GM23248 (cell line): ENCODE data around the gene NYAP2. TPM values are rescaled to one million over a fixed set of nuclear protein-coding genes. Genes with fewer than 3 reads are reported as not detected.

Source experiments
- DNase-seq: peaks from one replicate; pipeline ENCODE4 v3.0.0-alpha.2; 2015
- H2AFZ ChIP-seq: fragments of 200-600 bp; sonication (generic); 2 replicates; pipeline ENCODE4 v1.6.1; 2016; ENCODE audit warnings: antibody characterized with exemption
- H3F3A ChIP-seq: fragments of 200-600 bp; sonication (generic); 2 replicates; pipeline ENCODE4 v1.6.1; 2016; ENCODE audit warnings: mild to moderate bottlenecking, antibody characterized with exemption, mixed run types; ENCODE audit not compliant: insufficient read depth
- H3K27ac ChIP-seq: fragments of 200-600 bp; sonication (generic); 2 replicates; pipeline ENCODE4 v1.5.1; 2016; ENCODE audit warnings: mild to moderate bottlenecking
- H3K27me3 ChIP-seq: fragments of 200-600 bp; sonication (generic); replicated peaks from 2 replicates; pipeline ENCODE4 v1.6.1; 2016; ENCODE audit warnings: mild to moderate bottlenecking; ENCODE audit not compliant: insufficient read depth
- H3K36me3 ChIP-seq: fragments of 200-600 bp; sonication (generic); 2 replicates; pipeline ENCODE4 v1.6.1; 2016; ENCODE audit warnings: low read depth, mild to moderate bottlenecking
- H3K4me1 ChIP-seq: fragments of 200-600 bp; sonication (generic); 2 replicates; pipeline ENCODE4 v1.6.1; 2016; ENCODE audit warnings: mild to moderate bottlenecking; ENCODE audit not compliant: insufficient read depth
- H3K4me2 ChIP-seq: fragments of 200-600 bp; sonication (generic); one replicate; pipeline ENCODE4 v1.6.1; 2016; ENCODE audit warnings: mild to moderate bottlenecking; ENCODE audit not compliant: unreplicated experiment
- H3K4me3 ChIP-seq: fragments of 200-600 bp; sonication (generic); 2 replicates; pipeline ENCODE4 v1.5.1; 2016; ENCODE audit warnings: mild to moderate bottlenecking
- H3K79me2 ChIP-seq: fragments of 200-600 bp; sonication (generic); 2 replicates; pipeline ENCODE4 v1.6.1; 2016; ENCODE audit warnings: mild to moderate bottlenecking; ENCODE audit not compliant: insufficient read depth
- H3K9ac ChIP-seq: fragments of 200-600 bp; sonication (generic); 2 replicates; pipeline ENCODE4 v1.6.1; 2016; ENCODE audit warnings: mild to moderate bottlenecking
- H3K9me2 ChIP-seq: fragments of 200-600 bp; sonication (generic); 2 replicates; pipeline ENCODE4 v1.6.1; 2016; ENCODE audit warnings: mixed run types, mild to moderate bottlenecking, moderate library complexity; ENCODE audit not compliant: insufficient read depth
- H3K9me3 ChIP-seq: fragments of 200-600 bp; sonication (generic); one replicate; pipeline ENCODE4 v1.6.1; 2017; ENCODE audit warnings: low read depth
- H4K20me1 ChIP-seq: fragments of 200-600 bp; sonication (generic); 2 replicates; pipeline ENCODE4 v1.6.0; 2016; ENCODE audit not compliant: insufficient read depth
- EZH2 ChIP-seq: fragments of 200-600 bp; sonication (generic); IDR thresholded peaks from 2 replicates; pipeline ENCODE4 v1.6.1; 2018; ENCODE audit warnings: antibody characterized with exemption, mild to moderate bottlenecking; ENCODE audit not compliant: insufficient read depth, poor library complexity, severe bottlenecking
- EZH2phosphoT487 ChIP-seq: fragments of 200-600 bp; sonication (generic); IDR thresholded peaks from 2 replicates; pipeline ENCODE4 v1.6.1; 2018; ENCODE audit warnings: antibody characterized with exemption, moderate library complexity, mild to moderate bottlenecking, low read depth; ENCODE audit not compliant: insufficient read depth
- WGBS, 2 experiments: methylation state at CpG; one replicate each; pipeline ENCODE4 v1.1.6; 2015 to 2017; ENCODE audit warnings: low lambda C conversion rate in 2 of 2, low coverage in 1 of 2; ENCODE audit errors: missing lambda C conversion rate in 2 of 2; 5-methylcytosine and 5-hydroxymethylcytosine counted together
- in situ Hi-C: fragments of 300-500 bp; cut with MboI; formaldehyde crosslinking; loops from 2 replicates; pipeline ENCODE4 v1.15.0; 2020
- polyA plus RNA-seq: library from polyadenylated mRNA; unstranded; fragments of >200 nt; fragmentation: Nextera tagmentation; extraction: Ambion mirVana; gene quantifications from 2 replicates; pipeline ENCODE4 v1.2.1, GENCODE V29; 2016
- total RNA-seq: library from RNA; depleted of rRNA; stranded (reverse); fragments of >200 nt; shearing (Covaris generic); gene quantifications from 2 replicates; pipeline ENCODE4 v1.2.3, GENCODE V29; 2014

Gene NYAP2
- total and polyA plus RNA-seq, 2 experiments from 2014 or later: not detected

DNA sequence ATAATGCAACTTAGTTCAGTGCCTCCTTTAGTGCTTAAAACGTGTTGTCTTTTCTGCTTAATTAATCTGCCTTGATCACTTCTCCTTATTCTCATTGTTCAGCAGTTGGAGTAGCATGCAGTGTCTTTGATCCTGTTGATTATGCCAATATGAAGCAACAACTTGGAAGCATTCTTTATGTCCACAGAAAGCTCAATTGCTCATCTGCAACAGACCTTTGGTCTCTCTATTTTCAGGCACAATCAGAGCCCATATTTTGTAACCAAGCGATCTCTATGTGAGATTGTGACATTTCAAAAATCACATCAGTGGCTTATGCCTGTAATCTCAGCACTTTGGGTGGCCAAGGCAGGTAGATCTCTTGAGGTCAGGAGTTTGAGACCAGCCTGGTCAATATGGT lies 217.3 kb downstream of the NYAP2 start:
- Histone ChIP-seq H3K9ac (no peak overlapping the region), H3K36me3 (no peaks in the 10 kb centered on the region), H3K79me2 (no peaks in the 10 kb centered on the region), H4K20me1 (no peaks in the 10 kb centered on the region), H3K9me2 (no peaks in the 10 kb centered on the region), H3F3A (no peaks in the 10 kb centered on the region), H3K4me1 (no peaks in the 10 kb centered on the region), H2AFZ (no peak overlapping the region), H3K4me2 (no peak overlapping the region), H3K27ac (no peak overlapping the region), H3K27me3 (peaks cover 6% of the 10 kb centered on the region; the same call in 1 of the 2 replicates), H3K9me3 (no peaks in the 10 kb centered on the region), H3K4me3 (no peak overlapping the region)
- WGBS, 2 experiments: 17 to 20% methylated on average over 2 of the region's 2 CpGs
- TF ChIP-seq EZH2: no peak
- TF ChIP-seq EZH2phosphoT487: no peak
- in situ Hi-C loops: no loop called here
- DNase-seq: no peak

DNA sequence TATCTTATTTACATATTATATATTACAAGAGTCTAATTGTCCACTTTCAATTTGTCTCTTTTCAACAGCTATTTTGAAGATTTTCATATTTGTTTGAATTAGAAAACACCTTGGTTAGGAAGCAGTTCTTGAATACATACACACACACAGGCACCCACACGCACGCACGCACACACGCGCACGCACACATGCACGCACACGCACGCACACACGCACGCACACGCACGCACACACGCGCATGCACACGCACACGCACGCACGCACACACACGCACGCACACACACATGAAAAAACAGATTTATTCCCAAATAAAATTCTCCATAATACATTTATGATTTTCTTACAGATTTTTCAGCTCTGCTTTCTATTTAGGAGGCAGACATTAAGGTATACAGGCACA lies 220.7 kb downstream of the NYAP2 start:
- Histone ChIP-seq H3K36me3 (no peaks in the 10 kb centered on the region), H3K9me3 (no peaks in the 10 kb centered on the region), H3K27me3 (peaks cover 2% of the 10 kb centered on the region; the same call in 1 of the 2 replicates), H3K79me2 (no peaks in the 10 kb centered on the region), H3K4me3 (no peak overlapping the region), H3K9me2 (no peaks in the 10 kb centered on the region), H3K4me1 (no peaks in the 10 kb centered on the region), H2AFZ (no peak overlapping the region), H4K20me1 (no peaks in the 10 kb centered on the region), H3K9ac (no peak overlapping the region), H3K27ac (no peak overlapping the region), H3F3A (no peaks in the 10 kb centered on the region), H3K4me2 (no peak overlapping the region)
- in situ Hi-C loops: no loop called here
- 63 to 82% methylated on average over 15 to 21 of the region's 21 CpGs for WGBS, 2 experiments
- no peak for DNase-seq
- TF ChIP-seq EZH2: no peak
- TF ChIP-seq EZH2phosphoT487: no peak

DNA sequence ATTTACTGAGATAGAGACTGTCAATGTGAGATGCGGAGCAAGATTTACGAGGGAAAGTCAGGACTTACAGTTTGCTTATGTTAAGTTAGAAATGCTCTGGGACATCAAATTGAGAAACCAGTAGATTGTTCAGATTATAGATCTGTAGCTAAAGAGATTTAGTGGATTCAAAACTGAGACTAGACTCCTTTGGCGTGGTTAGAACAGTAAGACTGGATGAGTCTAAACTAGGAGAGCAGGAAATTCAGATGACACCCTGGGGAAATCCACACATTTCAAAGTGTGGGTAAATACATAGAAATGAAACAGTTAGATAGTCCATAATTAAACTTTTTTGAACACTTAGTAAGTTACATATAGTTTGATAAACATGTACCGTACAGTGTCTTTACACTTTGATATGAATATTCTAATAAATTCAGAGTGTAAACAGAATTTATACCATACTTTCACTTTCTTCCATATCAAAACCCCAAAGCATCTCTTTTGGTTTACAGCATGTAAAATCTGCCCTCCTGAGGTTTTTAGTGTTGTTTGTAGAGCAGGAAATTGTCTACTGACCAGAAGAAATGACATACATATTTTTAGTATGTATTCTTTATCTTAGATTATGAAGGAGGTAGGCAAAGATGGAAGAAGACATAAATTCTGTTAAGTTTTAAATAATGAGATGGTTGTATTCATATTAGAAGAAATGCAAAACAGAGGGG lies 231.5 kb downstream of the NYAP2 start:
- no peak overlapping the region for H3K9ac ChIP-seq
- no peak overlapping the region for H2AFZ ChIP-seq
- H3K9me2 ChIP-seq: no peaks in the 10 kb centered on the region
- no peak overlapping the region for H3K27ac ChIP-seq
- no peak overlapping the region for H3K4me2 ChIP-seq
- H3K36me3 ChIP-seq: no peaks in the 10 kb centered on the region
- no peaks in the 10 kb centered on the region for H3F3A ChIP-seq
- H3K27me3 ChIP-seq: peaks cover 16% of the 10 kb centered on the region; the same call in 1 of the 2 replicates
- no peaks in the 10 kb centered on the region for H3K9me3 ChIP-seq
- H4K20me1 ChIP-seq: no peaks in the 10 kb centered on the region
- no peak for DNase-seq
- 88 to 92% methylated on average over 4 of the region's 4 CpGs for WGBS, 2 experiments
- no peak for TF ChIP-seq EZH2
- no peak for TF ChIP-seq EZH2phosphoT487
- H3K4me1 ChIP-seq: no peaks in the 10 kb centered on the region
- in situ Hi-C loops: loop anchor here (25.0 kb wide), 1 partner anchor 744 kb away; no protein-coding TSS in a partner anchor
- no peaks in the 10 kb centered on the region for H3K79me2 ChIP-seq
- no peak overlapping the region for H3K4me3 ChIP-seq

DNA sequence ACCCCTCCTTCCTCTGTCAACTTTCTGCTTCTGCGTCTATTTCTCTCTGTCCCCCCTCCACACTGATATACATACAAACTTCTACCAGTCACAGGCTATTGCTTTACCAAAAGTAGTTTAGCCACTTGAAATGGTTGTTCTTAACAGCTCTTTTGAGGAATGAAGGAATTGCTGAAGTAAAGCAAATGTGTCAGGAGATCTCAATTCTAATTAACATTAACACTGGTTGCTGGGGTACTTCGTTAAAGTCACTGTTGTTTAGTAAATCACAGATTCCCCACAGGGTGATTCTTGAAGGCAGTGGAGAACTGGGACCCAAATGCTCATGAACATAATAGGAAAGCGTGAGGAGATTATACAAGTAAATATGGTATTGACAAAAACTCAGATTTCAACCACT lies 232.8 kb downstream of the NYAP2 start:
- Histone ChIP-seq H3K27ac (no peak overlapping the region), H3K9ac (no peak overlapping the region), H3K4me2 (no peak overlapping the region), H3K9me2 (no peaks in the 10 kb centered on the region), H3K4me1 (no peaks in the 10 kb centered on the region), H2AFZ (no peak overlapping the region), H3K27me3 (peaks cover 13% of the 10 kb centered on the region; the same call in 1 of the 2 replicates), H3K9me3 (no peaks in the 10 kb centered on the region), H3K79me2 (no peaks in the 10 kb centered on the region), H3K36me3 (no peaks in the 10 kb centered on the region), H3K4me3 (no peak overlapping the region), H4K20me1 (no peaks in the 10 kb centered on the region), H3F3A (no peaks in the 10 kb centered on the region)
- DNase-seq: no peak
- TF ChIP-seq EZH2phosphoT487 (no peak), EZH2 (no peak)
- WGBS, 2 experiments: 32 to 37% methylated on average over 3 of the region's 3 CpGs
- in situ Hi-C loops: loop anchor here (25.0 kb wide), 1 partner anchor 745 kb away; no protein-coding TSS in a partner anchor
